Tongue (tissue), 2 donors: Measurements from ENCODE around the gene KCNIP2. TPM values are rescaled to one million over a fixed set of nuclear protein-coding genes. Genes with fewer than 3 reads are reported as not detected.
"Not testable (repeated sequence)": the region's sequence is repeated elsewhere in the genome, so short reads cannot be mapped to it uniquely, and the experiment has no call there.

Experiments
- DNase-seq: peaks from one replicate; pipeline ENCODE4 v3.0.0-alpha.2; 2015
- total RNA-seq: library from RNA; depleted of rRNA; stranded (reverse); fragments of >200 nt; gene quantifications from one replicate; pipeline ENCODE4 v1.2.3, GENCODE V29; 2014

Gene KCNIP2
- total RNA-seq, 1 donor from 2014 or later, result 0.92 TPM

DNA sequence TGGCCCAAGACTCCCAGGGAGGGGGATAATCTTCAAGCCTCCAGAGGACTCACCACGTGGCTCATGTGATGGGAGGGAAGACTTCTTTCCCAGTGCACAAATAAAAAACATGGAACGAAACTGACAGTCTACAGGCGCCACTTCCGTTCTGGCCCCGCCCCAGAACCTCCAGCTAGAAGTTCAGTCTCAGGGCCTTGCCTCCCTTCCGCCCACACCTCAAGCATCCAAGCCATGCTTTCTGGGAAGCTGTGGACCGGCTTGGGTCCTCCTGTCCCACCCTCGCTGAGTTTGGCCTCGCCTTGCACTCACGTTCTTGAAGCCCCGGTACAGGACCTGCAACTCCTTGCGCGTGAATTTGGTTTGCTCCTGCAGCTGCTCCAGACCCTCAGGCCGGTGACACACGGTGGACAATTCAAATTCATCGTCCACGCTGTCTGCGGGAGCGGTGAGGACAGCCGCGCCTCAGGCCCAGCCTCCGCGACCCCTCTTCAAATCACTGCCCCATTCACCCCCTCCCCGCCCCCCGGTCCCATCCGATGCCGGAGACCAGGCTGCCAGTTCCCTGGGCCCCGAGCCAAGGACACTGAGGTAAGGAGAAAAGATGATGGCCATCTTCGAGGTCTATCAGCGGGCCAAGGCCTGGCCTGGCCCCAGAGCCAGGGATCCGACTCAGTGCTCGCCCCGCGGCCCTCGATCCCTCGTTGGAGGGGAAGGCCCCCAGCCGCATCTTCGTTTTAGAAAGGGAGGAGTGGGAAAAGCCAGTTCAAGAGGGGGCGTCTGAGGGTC is 14.6 kb downstream of the KCNIP2 start:
- DNase-seq, result no peak

DNA sequence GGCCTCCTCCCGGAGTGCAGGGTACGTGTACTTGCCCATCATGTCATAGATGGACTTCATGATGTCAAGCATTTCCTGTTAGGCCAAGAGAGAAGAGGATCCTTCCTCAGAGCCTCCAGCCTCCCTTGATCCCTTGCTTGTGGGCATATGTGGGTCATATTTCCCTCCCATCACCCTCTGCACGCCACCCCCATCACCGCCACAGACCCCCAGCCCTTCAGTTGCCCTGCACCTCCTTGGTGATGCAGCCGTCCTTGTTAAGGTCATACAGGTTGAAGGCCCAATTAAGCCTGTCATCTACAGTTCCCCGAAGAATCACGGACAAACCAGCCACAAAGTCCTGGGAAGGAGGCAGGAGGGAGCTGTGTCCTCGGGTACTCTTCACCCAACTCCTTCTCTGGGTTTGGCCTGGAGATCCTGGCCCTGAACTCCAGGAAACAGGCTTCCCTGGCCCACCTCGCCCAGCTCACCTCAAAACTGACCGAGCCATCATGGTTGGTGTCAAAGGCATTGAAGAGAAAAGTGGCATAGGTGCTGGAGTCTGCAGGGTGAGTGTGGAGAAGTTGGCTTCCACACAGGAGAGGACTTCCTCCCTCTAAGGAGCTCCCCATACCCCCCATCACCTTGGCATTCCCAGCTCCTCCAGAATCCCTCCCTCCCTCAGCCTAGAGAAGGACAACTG is 15.5 kb downstream of the KCNIP2 start:
- no peak for DNase-seq

DNA sequence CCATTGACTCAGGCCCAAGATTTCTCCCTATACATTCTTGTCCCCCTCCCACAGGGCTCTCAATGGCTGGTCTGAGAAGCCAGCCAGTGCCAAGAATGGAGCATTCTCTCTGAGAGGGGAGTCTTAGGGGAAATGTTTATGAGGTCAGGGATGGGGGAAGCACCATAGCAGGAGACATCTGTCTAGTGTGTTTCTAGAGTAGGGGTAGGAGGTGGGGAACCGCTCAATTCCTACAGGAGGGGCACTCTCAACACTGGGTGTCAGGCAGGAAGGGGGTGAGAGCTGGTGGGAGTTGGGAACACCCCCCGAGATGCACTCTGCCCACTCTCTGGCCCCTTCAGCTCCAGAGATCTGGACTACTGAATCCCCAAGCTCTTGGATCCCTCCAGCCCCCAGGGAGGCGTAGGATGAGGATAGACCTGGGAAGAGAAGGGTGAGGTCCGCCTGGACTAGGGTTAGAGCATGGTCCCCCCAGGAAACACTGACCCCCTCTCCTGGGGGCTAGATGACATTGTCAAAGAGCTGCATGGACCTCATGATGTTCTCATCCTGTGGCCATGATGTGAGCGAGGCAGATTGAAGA is 16.7 kb downstream of the KCNIP2 start:
- DNase-seq, result no peak

DNA sequence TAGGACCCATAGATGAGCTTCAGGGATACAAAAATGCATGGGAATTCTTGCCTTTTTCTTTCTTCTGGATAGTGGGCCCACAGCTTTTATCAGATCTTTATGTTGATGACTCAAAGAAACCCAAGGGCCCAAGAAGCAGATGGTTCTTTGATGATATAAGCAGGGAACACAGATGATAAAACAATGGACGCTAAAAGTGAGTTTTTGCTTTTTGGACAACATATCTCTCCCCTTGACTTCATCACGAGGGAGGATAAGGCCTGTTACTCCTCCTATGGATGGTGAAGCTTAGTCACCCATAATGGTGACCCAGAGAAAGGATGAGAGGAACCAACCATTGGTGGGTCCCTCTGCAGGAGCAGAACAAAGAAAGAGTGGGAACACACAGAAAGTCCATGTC is 18.9 kb downstream of the KCNIP2 start:
- DNase-seq, result no peak

DNA sequence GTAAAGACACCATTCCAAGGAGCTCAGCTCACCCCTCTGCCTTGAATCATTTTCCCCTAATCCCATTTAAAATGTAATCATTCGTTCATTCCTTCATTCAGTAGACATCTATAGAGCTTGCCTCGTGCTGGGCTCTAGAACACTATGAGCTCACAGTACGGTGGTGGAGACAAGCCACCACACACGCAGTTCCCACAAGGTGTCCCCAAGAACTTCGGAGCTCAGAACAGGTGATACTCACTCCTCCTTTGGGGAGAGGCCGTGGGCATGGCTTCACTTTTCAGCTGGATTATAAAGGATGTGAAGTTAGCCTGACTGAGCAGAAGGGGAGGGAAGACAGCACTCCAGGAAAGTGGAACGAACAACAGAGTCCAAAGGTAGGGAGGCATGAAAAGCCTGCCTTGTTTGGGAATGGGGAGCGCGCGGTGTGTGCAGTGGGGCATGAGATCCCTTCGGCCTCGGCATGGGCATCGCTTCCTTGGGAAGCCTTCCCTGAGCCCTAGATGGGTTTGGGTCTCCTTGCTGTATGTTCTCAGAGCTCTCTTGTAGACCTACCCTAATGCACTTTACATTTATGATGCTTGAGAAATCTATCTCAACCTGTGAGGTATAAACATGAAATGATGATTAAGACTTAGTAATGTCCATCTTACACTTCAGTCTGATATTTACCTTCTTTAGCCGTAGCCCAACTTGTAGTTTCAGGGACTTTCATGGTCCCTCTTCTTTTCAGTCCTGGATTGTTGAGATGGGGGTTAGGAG is 24.5 kb downstream of the KCNIP2 start:
- DNase-seq, result no peak

DNA sequence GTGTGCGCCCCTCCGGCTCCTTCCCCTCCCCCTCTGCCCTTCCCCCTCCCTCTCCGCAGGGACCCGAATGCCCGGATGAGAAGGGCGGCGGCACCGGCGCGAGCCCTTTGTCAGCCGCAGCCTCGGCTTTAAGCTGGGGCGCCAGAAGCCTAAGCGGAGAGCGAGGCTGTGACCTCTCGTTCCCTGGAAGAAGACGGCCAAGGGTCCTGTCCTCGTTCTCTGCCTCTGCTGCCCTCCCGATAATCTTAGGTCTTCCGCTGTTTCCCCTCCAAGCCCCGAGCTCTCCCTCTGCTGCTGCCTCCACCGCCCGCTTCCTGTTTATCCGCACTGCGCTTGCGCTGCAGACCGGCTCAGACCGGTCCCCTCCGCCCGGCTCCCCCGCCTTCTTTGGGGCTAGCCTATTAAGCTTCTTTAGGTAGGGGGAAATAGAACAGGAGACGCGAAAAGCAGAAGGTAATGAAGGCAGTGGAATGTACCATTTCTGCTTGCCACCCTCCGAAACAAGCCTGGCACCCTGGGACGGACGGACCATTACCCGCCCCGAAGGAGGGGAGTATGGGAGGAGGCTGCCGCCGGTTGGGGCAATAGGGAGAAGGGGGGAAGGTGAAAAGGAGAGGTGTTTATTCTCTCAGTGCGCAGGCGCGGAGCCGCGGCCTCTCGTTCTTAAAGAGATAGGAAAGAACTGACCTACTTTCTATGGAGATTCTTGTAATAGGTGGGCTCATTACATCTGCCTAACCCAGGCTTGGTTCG is 25.3 kb downstream of the KCNIP2 start, which contains the start of gene OGA:
Gene OGA, minus strand, starts transcription at position 326 of the 753 bp plus-strand sequence. CDS start 422 bp downstream, outside the sequence.
- peak; percentile 99 for DNase-seq

DNA sequence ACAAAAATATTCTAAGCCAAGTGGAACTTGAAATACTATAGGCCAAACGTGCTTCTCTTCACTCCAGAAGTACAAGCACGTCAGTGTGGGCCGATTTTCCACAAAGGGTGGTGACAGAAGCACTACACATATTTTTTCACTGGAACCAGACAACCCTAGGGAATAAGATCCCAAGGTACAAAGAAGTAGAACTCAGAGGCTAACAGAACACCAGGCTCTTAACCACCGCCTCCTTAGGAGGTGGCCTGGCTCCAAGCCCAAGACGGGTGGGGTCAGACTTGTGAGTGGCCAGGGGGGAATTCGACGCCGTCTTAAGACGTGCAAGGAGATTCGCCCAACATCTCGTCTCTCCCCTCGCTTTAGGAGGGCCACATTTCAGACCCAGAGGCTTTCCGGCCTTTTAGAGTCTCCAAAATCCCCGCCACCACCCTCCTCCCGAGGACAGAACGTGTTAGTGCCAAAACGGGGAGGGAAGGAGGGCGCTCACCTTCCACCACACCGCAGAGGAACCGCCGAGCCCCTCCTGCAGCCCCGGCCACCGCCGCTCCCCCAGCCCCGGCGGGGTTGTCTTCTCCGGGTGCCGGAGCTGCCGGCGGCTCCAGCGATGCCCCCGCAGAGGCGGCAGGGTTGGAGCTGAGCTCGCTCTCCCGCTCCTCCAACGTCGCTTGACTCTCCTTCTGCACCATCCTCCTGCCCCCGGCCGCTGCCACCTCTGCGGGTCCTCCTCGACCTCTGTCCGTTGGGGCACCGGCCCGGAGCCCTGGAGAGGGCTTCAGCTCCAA is 26.1 kb downstream of the KCNIP2 start:
- DNase-seq, result peak; percentile 93

DNA sequence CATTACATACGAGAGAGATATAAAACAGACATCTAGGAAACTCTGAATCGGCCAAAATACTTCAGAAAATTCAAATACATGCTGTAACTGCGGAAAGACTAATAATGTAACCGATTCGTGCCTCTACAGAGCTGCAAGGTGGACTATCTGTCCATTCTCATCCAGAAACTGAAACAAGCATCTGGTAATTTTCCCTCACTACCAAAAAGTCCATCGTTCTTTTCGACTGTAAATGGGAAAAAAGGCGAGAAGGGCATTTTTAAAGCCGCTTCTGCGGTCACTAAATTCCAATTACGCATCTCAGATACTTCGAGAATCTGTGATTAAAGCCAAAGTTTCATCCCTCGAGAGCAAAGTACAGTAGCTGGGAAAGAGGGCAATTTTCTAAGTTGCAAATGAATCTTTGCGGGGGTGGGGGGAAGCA is 26.7 kb downstream of the KCNIP2 start:
- no peak for DNase-seq

DNA sequence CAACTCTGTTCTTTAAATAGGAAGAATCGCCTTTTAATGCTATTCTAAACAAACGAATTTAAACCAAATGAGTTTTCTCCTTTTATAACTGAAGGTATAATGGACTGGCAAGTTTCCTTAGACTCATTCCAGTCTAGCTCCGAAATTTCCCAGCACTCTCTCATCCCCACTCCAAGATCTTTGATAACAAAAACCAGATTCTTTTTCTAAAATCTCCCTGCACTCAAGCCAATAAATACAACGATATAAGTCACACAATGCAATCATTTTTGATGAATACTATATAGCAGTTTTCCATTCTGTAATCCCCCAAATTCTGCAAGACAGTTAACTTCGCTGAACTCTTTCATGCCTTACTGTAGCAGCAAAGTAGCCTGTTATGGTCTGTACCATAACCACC is 27.2 kb downstream of the KCNIP2 start:
- peak; percentile 35 for DNase-seq

DNA sequence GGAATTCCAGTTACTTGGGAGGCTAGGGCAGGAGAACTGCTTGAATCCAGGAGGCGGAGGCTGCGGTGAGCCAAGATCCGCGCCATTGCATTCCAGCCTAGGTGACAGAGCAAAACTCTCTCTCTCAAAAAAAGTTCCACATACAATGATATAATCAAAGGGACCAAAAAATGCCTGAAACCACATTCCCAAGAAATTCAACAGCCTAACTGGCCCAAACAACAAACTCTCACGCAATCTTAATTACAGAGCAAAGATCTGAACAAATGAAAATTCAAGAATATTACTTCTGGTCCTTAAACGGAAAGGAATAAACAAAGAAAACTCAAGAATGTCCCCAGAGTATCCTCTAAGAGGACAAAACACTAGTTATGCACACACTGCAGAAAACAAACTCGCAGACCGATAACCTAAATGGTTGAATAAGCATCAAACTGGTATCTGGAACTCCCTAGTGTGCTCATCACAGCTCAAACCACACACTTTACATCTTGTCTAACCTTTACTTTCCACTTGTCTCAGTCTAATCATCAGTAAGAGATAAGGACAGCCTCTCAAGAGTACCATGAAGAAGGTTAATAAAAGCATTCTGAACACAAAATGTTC is 29.0 kb downstream of the KCNIP2 start:
- DNase-seq, result no peak

DNA sequence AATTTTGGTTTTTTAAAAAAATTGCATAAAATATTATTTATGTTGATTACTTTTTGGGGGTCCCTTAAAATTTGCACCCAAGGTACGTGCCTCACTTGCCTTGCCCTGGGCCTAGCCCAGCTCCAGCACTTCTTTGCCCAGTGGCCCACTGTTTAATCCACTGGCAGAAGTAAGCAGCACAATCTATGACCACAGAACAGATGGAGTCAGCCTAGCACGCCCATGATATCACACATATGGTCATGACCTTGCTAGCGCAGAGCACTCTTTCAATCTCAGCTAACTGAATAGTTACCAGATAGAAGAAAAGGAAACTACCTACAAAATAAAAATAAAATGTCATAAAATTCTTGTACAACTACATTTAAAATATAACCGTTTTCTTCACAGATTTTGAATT is 31.0 kb downstream of the KCNIP2 start:
- no peak for DNase-seq

DNA sequence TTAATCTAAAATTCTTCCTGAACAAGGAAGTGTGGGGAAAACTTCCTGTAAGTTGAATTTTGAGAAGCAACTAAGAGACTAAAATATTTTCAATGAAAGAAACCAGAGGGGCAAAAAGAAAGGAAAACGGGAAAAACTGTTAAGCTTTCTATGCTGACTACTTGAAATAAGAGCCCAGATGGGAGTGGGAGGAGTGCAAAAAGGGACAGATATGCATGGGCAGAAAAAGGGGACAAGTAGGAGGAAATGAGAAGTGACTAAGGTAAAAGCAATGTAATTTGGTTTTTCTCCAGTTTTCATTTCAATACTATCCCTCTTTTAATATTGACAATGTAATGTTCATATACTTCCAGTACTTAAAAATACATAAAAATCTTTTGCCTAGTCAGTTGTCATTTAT is 36.4 kb downstream of the KCNIP2 start:
- DNase-seq, result no peak

DNA sequence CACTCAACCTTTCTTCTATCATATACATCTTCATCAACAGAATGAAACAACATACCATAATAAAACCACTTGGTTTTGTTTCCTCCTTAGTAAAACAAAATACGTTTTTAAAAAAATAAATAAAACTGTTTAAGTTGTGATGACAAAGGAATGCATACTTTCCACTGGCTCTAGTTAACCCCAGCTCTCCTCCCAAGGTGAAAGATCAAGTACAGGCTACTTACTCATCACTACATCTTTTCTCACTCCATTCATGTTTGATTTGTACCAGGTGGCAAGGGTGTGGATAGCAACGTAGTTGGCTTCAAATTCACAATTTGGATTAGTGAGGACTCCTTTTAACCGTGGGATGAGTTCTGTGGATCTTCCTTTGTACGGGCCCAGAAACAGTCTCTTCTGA is 40.1 kb downstream of the KCNIP2 start:
- no peak for DNase-seq

DNA sequence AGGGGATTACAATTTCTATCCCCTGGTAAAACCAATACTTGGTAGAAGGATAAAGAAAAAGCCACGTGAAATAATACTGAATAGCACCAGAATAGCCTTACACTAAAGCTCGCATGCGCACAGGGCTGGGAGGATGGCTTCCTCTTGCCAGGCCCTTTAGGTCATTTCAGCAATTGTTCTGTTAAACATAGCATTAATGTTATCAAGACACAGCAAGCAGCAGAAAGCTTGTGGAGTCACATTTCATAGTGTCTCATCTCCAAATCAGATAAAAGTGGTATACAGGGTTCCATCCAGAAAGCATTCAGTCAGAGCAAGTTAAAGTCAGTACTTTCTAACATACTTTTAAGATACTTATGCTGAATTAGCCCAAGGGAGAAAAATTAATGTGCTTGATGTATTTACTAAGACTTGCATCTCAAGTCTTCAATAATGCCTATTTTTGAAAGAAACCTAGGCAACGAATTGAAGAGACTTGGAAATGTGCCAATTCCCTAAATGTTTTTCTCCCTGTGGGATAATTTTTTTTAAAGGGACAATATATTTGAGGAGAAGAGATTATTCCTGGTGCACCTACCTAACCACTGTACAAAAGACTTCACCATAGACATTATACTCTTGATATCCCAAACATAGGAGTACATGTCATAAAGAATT is 46.1 kb downstream of the KCNIP2 start:
- no peak for DNase-seq

DNA sequence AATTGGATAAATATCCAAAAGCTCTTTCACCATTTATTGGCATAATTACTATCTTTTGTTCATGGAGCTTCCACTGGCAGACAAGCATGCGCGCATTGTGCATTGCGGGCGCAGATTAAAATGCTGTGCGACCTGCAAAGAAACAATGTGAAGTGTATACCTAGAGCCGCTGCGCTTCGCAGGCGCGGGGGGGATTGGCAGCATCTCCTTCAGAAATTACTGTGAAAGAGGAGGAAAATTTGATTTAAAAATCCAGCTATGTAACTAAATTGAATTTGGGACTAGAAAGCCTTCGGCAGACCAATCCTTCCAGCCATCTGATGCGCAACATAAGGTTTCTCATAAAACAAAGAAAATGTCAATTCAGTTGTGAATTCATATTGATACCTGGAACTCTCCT is 50.1 kb downstream of the KCNIP2 start:
- no peak for DNase-seq

DNA sequence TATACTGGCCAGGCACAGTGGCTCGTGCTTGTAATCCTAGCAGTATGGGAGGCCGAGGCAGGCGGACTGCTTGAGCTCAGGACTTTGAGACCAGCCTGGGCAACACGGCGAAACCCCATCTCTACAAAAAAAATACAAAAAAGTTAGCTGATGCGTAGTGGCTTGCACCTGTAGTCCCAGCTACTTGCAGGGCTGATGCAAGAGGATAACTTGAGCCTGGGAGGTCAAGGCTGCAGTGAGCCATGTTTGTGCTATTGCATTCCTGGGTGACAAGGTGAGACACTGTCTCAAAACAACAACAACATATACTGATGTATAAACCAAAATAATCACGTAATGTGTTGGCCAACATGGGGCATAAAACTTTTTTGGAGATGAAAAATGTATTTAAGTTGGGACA is 53.9 kb downstream of the KCNIP2 start:
- DNase-seq, result no peak

DNA sequence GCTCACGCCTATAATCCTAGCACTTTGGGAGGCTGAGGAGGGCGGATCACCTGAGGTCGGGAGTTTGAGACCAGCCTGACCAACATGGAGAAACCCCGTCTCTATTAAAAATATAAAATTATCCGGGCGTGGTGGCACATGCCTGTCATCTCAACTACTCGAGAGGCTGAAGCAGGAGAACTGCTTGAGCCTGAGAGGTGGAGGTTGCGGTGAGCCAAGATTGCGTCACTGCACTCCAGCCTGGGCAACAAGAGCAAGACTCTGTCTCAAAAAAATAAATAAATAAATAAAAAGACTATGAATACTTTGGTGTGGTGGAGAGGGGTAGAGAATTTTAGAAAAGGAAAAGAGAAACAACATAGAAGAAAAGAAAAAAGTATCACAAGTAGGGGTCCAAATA is 54.4 kb downstream of the KCNIP2 start:
- not testable (repeated sequence) for DNase-seq

DNA sequence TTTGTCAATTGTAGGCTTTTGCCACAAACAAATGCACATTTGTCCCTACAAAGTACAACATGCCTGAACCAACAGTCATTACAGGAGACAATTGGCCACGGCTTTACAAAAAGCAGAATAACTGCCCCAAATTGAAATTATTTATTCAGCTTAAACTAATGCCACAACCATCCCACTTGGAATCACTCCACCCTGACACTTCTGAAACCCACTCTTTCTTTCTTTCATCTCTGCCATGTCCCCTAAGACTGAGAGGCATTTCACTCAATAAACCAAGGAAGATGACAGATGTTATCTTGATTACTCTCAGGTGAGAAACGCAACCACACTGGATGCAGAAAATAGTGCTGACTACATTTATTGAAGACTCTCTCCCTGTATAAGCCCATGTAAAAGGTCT is 57.8 kb downstream of the KCNIP2 start:
- DNase-seq, result no peak

DNA sequence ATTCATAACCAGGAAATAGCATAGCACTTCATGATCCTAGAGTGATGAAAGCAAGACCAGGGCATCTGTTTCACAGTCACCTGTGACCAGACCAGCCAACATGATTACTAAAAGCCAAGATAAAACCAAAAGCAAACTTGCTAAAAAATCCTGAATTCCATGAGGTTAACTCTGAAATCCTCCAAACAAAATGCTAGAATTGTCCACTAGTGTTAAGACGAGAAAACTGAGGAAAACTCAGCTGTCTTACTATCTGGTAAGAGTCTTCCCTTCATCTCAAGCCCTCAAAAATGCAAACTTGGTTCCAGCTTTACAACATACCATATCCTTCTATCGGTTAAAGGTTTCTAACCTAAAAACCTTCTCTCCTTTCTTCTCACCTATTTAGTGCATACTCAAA is 59.0 kb downstream of the KCNIP2 start:
- DNase-seq, result no peak

DNA sequence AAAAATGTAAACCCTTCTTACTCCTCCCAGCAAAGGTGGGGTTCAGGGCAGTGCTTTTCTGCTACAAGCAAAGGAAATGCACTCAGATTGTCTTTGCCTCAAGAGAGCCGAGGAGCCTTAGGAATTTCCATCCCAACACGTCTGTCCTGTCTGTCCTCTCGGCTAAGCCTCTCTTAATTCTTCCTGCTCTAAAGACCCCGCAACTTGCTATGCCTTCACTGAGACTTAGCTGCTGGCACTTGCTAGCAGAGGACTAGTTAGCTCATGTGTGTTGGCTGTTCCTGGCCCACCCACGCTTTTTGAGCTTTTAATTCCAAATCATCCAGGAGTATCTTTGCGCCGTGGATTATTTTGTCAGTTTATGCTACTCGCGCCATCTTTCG is 59.9 kb downstream of the KCNIP2 start:
- no peak for DNase-seq
